Measurements from ENCODE around the gene BORCS6.

DNA sequence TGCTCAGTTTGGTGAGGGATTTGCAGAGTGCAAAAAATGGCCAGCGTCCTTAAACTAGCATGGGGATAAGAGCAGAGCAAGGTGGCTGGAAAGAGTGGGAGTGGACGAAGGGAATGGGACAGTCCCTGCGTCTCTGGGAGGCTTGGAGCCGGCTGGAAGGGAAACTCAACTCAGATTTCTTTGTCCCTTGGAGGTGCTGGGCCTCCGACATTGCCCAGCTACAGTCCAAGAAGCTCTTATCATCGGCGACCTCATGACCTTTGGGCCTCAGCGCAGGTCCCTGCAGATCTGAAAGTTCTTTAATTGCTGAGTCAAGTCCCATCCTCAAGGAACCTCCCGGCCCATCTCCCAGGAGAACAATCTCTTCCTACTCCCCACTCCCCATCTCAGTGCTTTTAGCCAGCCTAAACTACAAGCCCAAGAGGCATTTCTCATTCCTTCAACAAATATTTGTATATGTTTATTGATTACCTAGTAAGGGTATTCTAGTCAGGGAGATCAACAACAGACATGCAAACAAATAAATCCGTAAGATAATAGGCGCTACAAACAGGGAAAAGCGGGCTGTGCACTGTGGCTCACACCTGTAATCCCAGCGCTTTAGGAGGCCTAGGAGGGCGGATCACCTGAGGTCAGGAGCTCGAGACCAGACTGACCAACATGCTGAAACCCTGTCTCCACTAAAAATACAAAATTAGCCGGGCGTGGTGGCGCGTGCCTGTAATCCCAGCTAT, 12.8 kb downstream of the BORCS6 start:
- TF ChIP-seq, protein P1, sequence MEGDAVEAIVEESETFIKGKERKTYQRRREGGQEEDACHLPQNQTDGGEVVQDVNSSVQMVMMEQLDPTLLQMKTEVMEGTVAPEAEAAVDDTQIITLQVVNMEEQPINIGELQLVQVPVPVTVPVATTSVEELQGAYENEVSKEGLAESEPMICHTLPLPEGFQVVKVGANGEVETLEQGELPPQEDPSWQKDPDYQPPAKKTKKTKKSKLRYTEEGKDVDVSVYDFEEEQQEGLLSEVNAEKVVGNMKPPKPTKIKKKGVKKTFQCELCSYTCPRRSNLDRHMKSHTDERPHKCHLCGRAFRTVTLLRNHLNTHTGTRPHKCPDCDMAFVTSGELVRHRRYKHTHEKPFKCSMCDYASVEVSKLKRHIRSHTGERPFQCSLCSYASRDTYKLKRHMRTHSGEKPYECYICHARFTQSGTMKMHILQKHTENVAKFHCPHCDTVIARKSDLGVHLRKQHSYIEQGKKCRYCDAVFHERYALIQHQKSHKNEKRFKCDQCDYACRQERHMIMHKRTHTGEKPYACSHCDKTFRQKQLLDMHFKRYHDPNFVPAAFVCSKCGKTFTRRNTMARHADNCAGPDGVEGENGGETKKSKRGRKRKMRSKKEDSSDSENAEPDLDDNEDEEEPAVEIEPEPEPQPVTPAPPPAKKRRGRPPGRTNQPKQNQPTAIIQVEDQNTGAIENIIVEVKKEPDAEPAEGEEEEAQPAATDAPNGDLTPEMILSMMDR (IDR thresholded peaks at IDR 0.05; ENCODE audit: insufficient read depth, low read length, poor library complexity, severe bottlenecking) = no peak
- no peak for TF ChIP-seq EZH2phosphoT487 (conservative IDR thresholded peaks at IDR 0.05; ENCODE audit: low read length)

All from SU-DHL-6 (cell line).